ENCODE results near the gene NELL2.

- TF ChIP-seq CTCF (IDR thresholded peaks at IDR 0.05): no peak
- TF ChIP-seq POLR2A (IDR thresholded peaks at IDR 0.05): no peak
These were observed 45.6 kb upstream of the NELL2 start for GRCh38 chr12:44921736-44922135.
